H1 (cell line): ENCODE results near the gene RHOG. TPM values are rescaled to one million over a fixed set of nuclear protein-coding genes. Genes with fewer than 3 reads are reported as not detected.

Experiments used
- CBX8 ChIP-seq: fragments of 300-800, 300-1000 bp; sonication (generic); IDR thresholded peaks from 2 replicates; pipeline ENCODE4 v1.7.1; 2016; ENCODE audit warnings: low read depth, low read length, borderline replicate concordance
- CHD7 ChIP-seq: fragments of 300-600 bp; sonication (generic); IDR thresholded peaks from 2 replicates; pipeline ENCODE4 v1.7.1; 2012; ENCODE audit warnings: low read length, moderate library complexity, mild to moderate bottlenecking, inconsistent platforms; ENCODE audit not compliant: insufficient replicate concordance
- KDM5A ChIP-seq: fragments of 200-600 bp; IDR thresholded peaks from 2 replicates; pipeline ENCODE4 v1.7.1; 2012; ENCODE audit warnings: mild to moderate bottlenecking, low read length, inconsistent platforms, mixed read lengths
- polyA plus RNA-seq, 7 experiments: library from polyadenylated mRNA; depleted of rRNA in 3 of 7; stranded (reverse) in 5 of 7; unstranded in 2 of 7; fragments of >200 nt in 5 of 7; fragments of 200-250 nt in 2 of 7; gene quantifications; 1 replicate in 5 of 7; 2 replicates in 1 of 7; 4 replicates in 1 of 7; pipeline versions ENCODE4 v1.2.1 to v1.2.3, GENCODE V29; 2011 to 2013; ENCODE audit warnings: missing spikeins in 2 of 7, mixed read lengths in 2 of 7
- total RNA-seq: library from RNA; stranded (reverse); fragmentation: NEBNext Ultra II Directional; extraction: Animal tissue kit (Norgen Biotek cat#: 25700); gene quantifications from 2 replicates; pipeline ENCODE4 v1.2.1, GENCODE V29; 2021

RHOG gene
- total and polyA plus RNA-seq, 2 of the 8 experiments (the other 6 are each of a cell fraction or from before 2014, with no cell fraction given) = 28.3 to 69.6 TPM

- no peak for TF ChIP-seq CBX8
- no peak for TF ChIP-seq KDM5A
- TF ChIP-seq CHD7 = no peak
- TF ChIP-seq, all 59 proteins: peak for 0
These were observed 19.6 kb upstream of the RHOG start (continued) for GRCh38 chr11:3860375-3860774.
